ENCODE measurements around the gene BSDC1. TPM values are rescaled to one million over a fixed set of nuclear protein-coding genes. Genes with fewer than 3 reads are reported as not detected.

Gene BSDC1
- total RNA-seq, 1 experiment from 2014 or later: 33.2 TPM

DNA sequence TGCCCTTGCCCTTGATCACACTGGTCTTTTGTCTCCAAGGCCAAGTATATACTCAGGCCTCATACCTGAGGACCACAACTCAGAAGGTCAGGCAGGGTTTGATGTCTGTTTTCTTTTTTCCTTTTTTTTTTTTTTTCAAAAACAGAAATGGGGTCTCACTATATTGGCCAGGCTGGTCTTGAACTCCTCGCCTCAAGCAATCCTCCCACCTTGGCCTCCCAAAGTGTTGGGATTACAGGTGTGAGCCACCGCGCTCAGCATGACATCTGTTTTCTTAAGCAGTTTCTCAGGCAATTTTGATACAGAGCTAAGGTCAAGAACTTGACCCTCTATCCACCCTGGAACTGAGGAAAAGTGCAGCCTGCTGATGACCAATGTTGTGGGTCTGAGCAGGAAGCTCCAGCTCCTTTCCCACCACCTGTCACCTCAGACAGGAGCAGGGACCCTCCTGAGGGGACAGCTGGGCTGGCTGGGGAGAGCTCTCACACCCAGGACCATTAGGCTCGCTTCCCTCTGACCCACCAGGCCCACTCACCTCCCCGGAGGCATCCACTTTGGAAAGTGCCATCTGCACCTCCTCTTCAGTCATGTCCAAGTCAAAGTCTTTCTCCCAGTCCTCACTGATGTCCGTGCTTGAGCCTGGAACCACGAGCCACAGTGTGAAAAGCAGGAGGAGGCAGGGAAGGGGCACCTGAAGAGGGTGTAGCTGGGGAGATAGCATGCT is 26.2 kb downstream of the BSDC1 start:
- Mint-ChIP-seq H3K27me3 (ENCODE audit: insufficient read depth, unreplicated experiment) (no peaks in the 10 kb centered on the region), H3K36me3 (ENCODE audit: insufficient read depth, unreplicated experiment) (peaks cover 4% of the 10 kb centered on the region)
- POLR2A ChIA-PET: no interaction called here

DNA sequence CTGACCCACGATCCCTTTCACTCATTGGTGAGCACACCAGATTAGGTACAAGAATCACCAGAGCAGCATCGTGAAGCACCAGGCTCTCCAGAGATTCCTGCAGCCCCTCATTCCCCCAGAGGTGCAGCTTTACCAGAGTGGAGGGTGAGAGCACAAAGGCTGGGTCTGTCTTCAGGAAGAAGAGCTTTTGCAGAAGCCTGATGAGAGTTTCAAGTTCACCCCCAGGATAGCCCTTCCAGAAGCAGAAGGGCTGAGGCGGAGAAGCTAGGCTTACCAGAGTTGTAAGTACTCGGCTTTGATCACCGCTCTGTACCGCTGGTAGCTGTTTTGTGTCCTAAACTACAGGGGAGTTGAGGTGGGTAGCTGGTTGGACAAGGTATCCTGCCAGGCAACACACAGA is 28.8 kb downstream of the BSDC1 start:
- Histone ChIP-seq H3K4me3 (ENCODE audit: low read depth, low read length) (no peak overlapping the region), H3K27me3 (replicated peaks; ENCODE audit: control insufficient read depth, insufficient read depth, low read length) (no peaks in the 10 kb centered on the region), H3K36me3 (ENCODE audit: control insufficient read depth, insufficient read depth, low read length) (no peaks in the 10 kb centered on the region), H3K9me3 (no peaks in the 10 kb centered on the region), H3K4me1 (peaks cover 5% of the 10 kb centered on the region; the same call in 1 of the 2 replicates)
- BruUV-seq (replicated peaks): no TSS peak
- Mint-ChIP-seq H3K27me3 (ENCODE audit: insufficient read depth, unreplicated experiment) (no peaks in the 10 kb centered on the region), H3K4me3 (ENCODE audit: unreplicated experiment) (no peak overlapping the region), H3K36me3 (ENCODE audit: insufficient read depth, unreplicated experiment) (peaks cover 19% of the 10 kb centered on the region), H3K4me1 (ENCODE audit: low read depth, unreplicated experiment) (peaks cover 14% of the 10 kb centered on the region), H3K9me3 (ENCODE audit: unreplicated experiment) (no peaks in the 10 kb centered on the region), H3K27ac (ENCODE audit: unreplicated experiment) (no peak overlapping the region)
- intact Hi-C loops (cut with micrococcal nuclease; ENCODE audit: unreplicated experiment): no loop called here
- TF ChIP-seq, protein P1, sequence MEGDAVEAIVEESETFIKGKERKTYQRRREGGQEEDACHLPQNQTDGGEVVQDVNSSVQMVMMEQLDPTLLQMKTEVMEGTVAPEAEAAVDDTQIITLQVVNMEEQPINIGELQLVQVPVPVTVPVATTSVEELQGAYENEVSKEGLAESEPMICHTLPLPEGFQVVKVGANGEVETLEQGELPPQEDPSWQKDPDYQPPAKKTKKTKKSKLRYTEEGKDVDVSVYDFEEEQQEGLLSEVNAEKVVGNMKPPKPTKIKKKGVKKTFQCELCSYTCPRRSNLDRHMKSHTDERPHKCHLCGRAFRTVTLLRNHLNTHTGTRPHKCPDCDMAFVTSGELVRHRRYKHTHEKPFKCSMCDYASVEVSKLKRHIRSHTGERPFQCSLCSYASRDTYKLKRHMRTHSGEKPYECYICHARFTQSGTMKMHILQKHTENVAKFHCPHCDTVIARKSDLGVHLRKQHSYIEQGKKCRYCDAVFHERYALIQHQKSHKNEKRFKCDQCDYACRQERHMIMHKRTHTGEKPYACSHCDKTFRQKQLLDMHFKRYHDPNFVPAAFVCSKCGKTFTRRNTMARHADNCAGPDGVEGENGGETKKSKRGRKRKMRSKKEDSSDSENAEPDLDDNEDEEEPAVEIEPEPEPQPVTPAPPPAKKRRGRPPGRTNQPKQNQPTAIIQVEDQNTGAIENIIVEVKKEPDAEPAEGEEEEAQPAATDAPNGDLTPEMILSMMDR (IDR thresholded peaks at IDR 0.05; ENCODE audit: insufficient read depth in 1 of 2, low read depth in 1 of 2, low read length in 1 of 2, severe bottlenecking in 1 of 2, unreplicated experiment in 1 of 2): no peak
- POLR2A ChIA-PET: no interaction called here
- CTCF ChIA-PET: no interaction called here
- no peak for DNase-seq

More for the DNA sequence above, 26.2 kb downstream of the BSDC1 start:
- Histone ChIP-seq H3K4me1 (no peaks in the 10 kb centered on the region), H3K4me3 (ENCODE audit: low read depth, low read length) (no peak overlapping the region), H3K27me3 (replicated peaks; ENCODE audit: control insufficient read depth, insufficient read depth, low read length) (no peaks in the 10 kb centered on the region), H3K9me3 (no peaks in the 10 kb centered on the region), H3K36me3 (ENCODE audit: control insufficient read depth, insufficient read depth, low read length) (no peaks in the 10 kb centered on the region)
- DNase-seq: no peak
- intact Hi-C loops (cut with micrococcal nuclease; ENCODE audit: unreplicated experiment): no loop called here
- Mint-ChIP-seq H3K4me1 (ENCODE audit: low read depth, unreplicated experiment) (no peaks in the 10 kb centered on the region), H3K27ac (ENCODE audit: unreplicated experiment) (no peak overlapping the region), H3K4me3 (ENCODE audit: unreplicated experiment) (no peak overlapping the region), H3K9me3 (ENCODE audit: unreplicated experiment) (no peaks in the 10 kb centered on the region)
- CTCF ChIA-PET: interaction anchor here (0.5 kb wide), 1 partner anchor 168 kb away, joined by 4 read pairs; the partner anchor contains the start of gene CCDC28B
- TF ChIP-seq, protein P1 (IDR thresholded peaks at IDR 0.05; ENCODE audit: insufficient read depth in 1 of 2, low read depth in 1 of 2, low read length in 1 of 2, severe bottlenecking in 1 of 2, unreplicated experiment in 1 of 2): no peak
- BruUV-seq (replicated peaks): no TSS peak

DNA sequence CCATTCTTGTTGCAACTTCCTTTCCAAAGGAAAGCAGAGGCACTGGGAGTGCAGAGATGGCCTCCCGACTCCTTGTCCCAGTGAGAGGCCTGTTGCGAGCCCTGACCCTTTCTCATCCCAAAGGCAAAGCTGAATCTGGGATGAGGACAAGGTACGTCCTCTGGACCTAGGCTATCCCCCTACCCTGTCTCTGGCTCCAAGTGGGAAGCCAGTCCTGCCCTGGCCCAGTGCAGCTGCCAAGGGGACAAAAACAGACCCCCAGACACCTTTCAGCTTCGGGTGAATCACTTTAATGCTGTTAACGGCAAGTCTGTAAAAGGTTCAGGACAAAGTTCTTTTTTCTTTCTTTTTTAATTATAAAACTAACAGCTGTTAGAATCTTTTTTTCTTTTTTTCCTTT is 29.4 kb downstream of the BSDC1 start:
- no TSS peak for BruUV-seq (replicated peaks)
- Mint-ChIP-seq H3K27me3 (ENCODE audit: insufficient read depth, unreplicated experiment) (no peaks in the 10 kb centered on the region), H3K4me3 (ENCODE audit: unreplicated experiment) (no peak overlapping the region), H3K27ac (ENCODE audit: unreplicated experiment) (no peak overlapping the region), H3K9me3 (ENCODE audit: unreplicated experiment) (no peaks in the 10 kb centered on the region), H3K4me1 (ENCODE audit: low read depth, unreplicated experiment) (peaks cover 14% of the 10 kb centered on the region), H3K36me3 (ENCODE audit: insufficient read depth, unreplicated experiment) (peaks cover 19% of the 10 kb centered on the region)
- ChIA-PET POLR2A (no interaction called here), CTCF (no interaction called here)
- intact Hi-C loops (cut with micrococcal nuclease; ENCODE audit: unreplicated experiment): no loop called here
- Histone ChIP-seq H3K4me3 (ENCODE audit: low read depth, low read length) (no peak overlapping the region), H3K9me3 (no peaks in the 10 kb centered on the region), H3K4me1 (peaks cover 5% of the 10 kb centered on the region; the same call in 1 of the 2 replicates), H3K27me3 (replicated peaks; ENCODE audit: control insufficient read depth, insufficient read depth, low read length) (no peaks in the 10 kb centered on the region), H3K36me3 (ENCODE audit: control insufficient read depth, insufficient read depth, low read length) (no peaks in the 10 kb centered on the region)
- TF ChIP-seq, protein P1 (IDR thresholded peaks at IDR 0.05; ENCODE audit: insufficient read depth in 1 of 2, low read depth in 1 of 2, low read length in 1 of 2, severe bottlenecking in 1 of 2, unreplicated experiment in 1 of 2): no peak
- DNase-seq: no peak
